ENCODE results near the gene TMC5. TPM values are rescaled to one million over a fixed set of nuclear protein-coding genes. Genes with fewer than 3 reads are reported as not detected.

The TMC5 gene
- total and polyA plus RNA-seq, 2 of the 8 experiments (the other 6 are each of a cell fraction or from before 2014, with no cell fraction given): 1.6 to 1.8 TPM

GRCh38 chr16:19460397-19460796, 42.7 kb downstream of the TMC5 start:
- no peak overlapping the region for H2AK5ac ChIP-seq (ENCODE audit: low read depth, low read length)

More at GRCh38 chr16:19460397-19460796, 42.7 kb downstream of the TMC5 start:
- Histone ChIP-seq H3K9me3 (ENCODE audit: insufficient read depth in 2 of 2, low read depth in 1 of 2, low read length in 1 of 2) (no peaks in the 10 kb centered on the region), H3K23ac (ENCODE audit: insufficient read length) (no peak overlapping the region), H2BK12ac (ENCODE audit: low read depth, low read length) (no peak overlapping the region), H4K91ac (replicated peaks; ENCODE audit: insufficient read length, low read length) (no peak overlapping the region), H3K4me3 (ENCODE audit: extremely low read depth in 1 of 4, insufficient read depth in 2 of 4, low read depth in 3 of 4, low read length in 4 of 4) (no peak overlapping the region), H2BK20ac (ENCODE audit: low read length) (no peak overlapping the region), H3K27me3 (replicated peaks in 1 of 4; ENCODE audit: control insufficient read depth in 3 of 4, extremely low read depth in 1 of 4, insufficient read depth in 3 of 4, low read length in 3 of 4) (no peaks in the 10 kb centered on the region), H3K27ac (ENCODE audit: low read depth, low read length) (no peak overlapping the region), H4K20me1 (replicated peaks in 1 of 2; ENCODE audit: control insufficient read depth in 1 of 2, insufficient read depth in 2 of 2, low read length in 2 of 2) (peaks cover 0 to 1% of the 10 kb centered on the region in 2 experiments), H3K14ac (ENCODE audit: insufficient read length) (no peak overlapping the region), H3K79me1 (ENCODE audit: low read depth, low read length) (no peaks in the 10 kb centered on the region), H3K4me1 (replicated peaks in 1 of 4; ENCODE audit: control insufficient read depth in 3 of 4, insufficient read depth in 4 of 4, low read length in 3 of 4) (no peaks in the 10 kb centered on the region), H2AFZ (ENCODE audit: low read length) (no peak overlapping the region), H3K4ac (replicated peaks; ENCODE audit: insufficient read length, low read depth, low read length) (no peak overlapping the region), H3K4me2 (ENCODE audit: insufficient read depth in 1 of 2, low read depth in 2 of 2, low read length in 2 of 2) (no peak overlapping the region), H3K36me3 (ENCODE audit: control insufficient read depth in 2 of 4, insufficient read depth in 4 of 4, low read length in 3 of 4) (no peaks in the 10 kb centered on the region), H3K56ac (replicated peaks; ENCODE audit: insufficient read length, low read depth, low read length) (no peak overlapping the region), H4K8ac (ENCODE audit: extremely low read depth, insufficient read depth, low read length) (no peak overlapping the region), H3K9ac (replicated peaks in 1 of 4; ENCODE audit: extremely low read depth in 1 of 4, low read depth in 3 of 4, low read length in 3 of 4) (no peak overlapping the region), H4K5ac (ENCODE audit: insufficient read length, low read depth, low read length) (no peak overlapping the region), H3K23me2 (ENCODE audit: low read depth, low read length) (no peaks in the 10 kb centered on the region), H3K18ac (ENCODE audit: extremely low read depth, low read length) (no peak overlapping the region), H2BK15ac (ENCODE audit: low read length) (no peak overlapping the region), H3K79me2 (ENCODE audit: control insufficient read depth in 1 of 2, insufficient read depth in 2 of 2, low read length in 2 of 2) (no peaks in the 10 kb centered on the region), H2BK120ac (replicated peaks; ENCODE audit: low read depth, low read length) (no peak overlapping the region), H2BK5ac (ENCODE audit: low read depth, low read length) (no peak overlapping the region)
- ChIA-PET POLR2A (ENCODE audit: partially characterized antibody) (no interaction called here), CTCF (ENCODE audit: partially characterized antibody) (interaction anchor here (0.6 to 1.7 kb wide), 2 partner anchors 48 to 453 kb away, joined by 3 read pairs; no protein-coding TSS in a partner anchor)
- DNase-seq (ENCODE audit: low read depth in 1 of 2, low spot score in 2 of 2) (no peak), FAIRE-seq (no peak)
- 86% methylated on average over 2 of the region's 2 CpGs; no CpG with 5 or more reads in 1 of the 2 experiments for WGBS, 2 experiments (ENCODE audit: extremely low coverage in 1 of 2, insufficient coverage in 1 of 2, insufficient read length in 1 of 2, insufficient replicate concordance in 2 of 2, low coverage in 1 of 2, low lambda C conversion rate in 2 of 2, missing lambda C conversion rate in 1 of 2)
- TF ChIP-seq KDM1A (IDR thresholded peaks at IDR 0.05; ENCODE audit: borderline replicate concordance, low read length): no peak
- TF ChIP-seq SP4 (IDR thresholded peaks at IDR 0.05; ENCODE audit: low read length): no peak
- TF ChIP-seq TAF7 (optimal IDR thresholded peaks at IDR 0.05; ENCODE audit: borderline replicate concordance, low read depth, low read length): no peak
- no peak for TF ChIP-seq CBX8 (IDR thresholded peaks at IDR 0.05; ENCODE audit: borderline replicate concordance, low read depth, low read length)
- no peak for TF ChIP-seq E2F6 (IDR thresholded peaks at IDR 0.05)
- TF ChIP-seq EZH2 (IDR thresholded peaks at IDR 0.05; ENCODE audit: low read depth, low read length, severe bottlenecking): no peak
- TF ChIP-seq GTF2F1 (IDR thresholded peaks at IDR 0.05; ENCODE audit: borderline replicate concordance, low read depth, low read length): no peak
- no peak for TF ChIP-seq SAP30 (IDR thresholded peaks at IDR 0.05; ENCODE audit: insufficient read depth, insufficient replicate concordance, low read length)
- no peak for TF ChIP-seq POLR2A (IDR thresholded peaks at IDR 0.05; ENCODE audit: control extremely low read depth in 1 of 2, low read depth in 2 of 2, low read length in 2 of 2)
